Erythroblast (primary cell): ENCODE results near the gene CDH22.

ENCODE experiments used
- GATA1 ChIP-seq: IDR thresholded peaks from 2 replicates; pipeline ENCODE4 v1.6.1; 2011; ENCODE audit warnings: low read depth, mild to moderate bottlenecking, control low read depth, low read length, moderate library complexity
- POLR2A ChIP-seq: IDR thresholded peaks from 2 replicates; pipeline ENCODE4 v1.6.1; 2011; ENCODE audit warnings: mild to moderate bottlenecking, low read length

- TF ChIP-seq POLR2A, result no peak
- TF ChIP-seq GATA1, result no peak
Measured at GRCh38 chr20:46133886-46134654, 174.2 kb downstream of the CDH22 start.
